SH-SY5Y (cell line): Measurements from ENCODE around the gene ACSM4.

Source experiments
- GATA2 ChIP-seq: IDR thresholded peaks from 2 replicates; pipeline ENCODE4 v1.6.1; 2011; ENCODE audit warnings: mild to moderate bottlenecking, low read depth, low read length
- GATA3 ChIP-seq: IDR thresholded peaks from 2 replicates; pipeline ENCODE4 v1.6.1; 2011; ENCODE audit warnings: low read depth, mild to moderate bottlenecking, low read length, moderate library complexity

- TF ChIP-seq GATA2: no peak
- TF ChIP-seq GATA3: no peak
Measured at GRCh38 chr12:7351177-7351576, 47.3 kb downstream of the ACSM4 start.
